ENCODE data around the gene CBFA2T3.
"Not testable (repeated sequence)": the region's sequence is repeated elsewhere in the genome, so short reads cannot be mapped to it uniquely, and the experiment has no call there.

Gene CBFA2T3

GRCh38 chr16:88899901-88900661 is 76.9 kb downstream of the CBFA2T3 start:
- no peak overlapping the region for H3K4me3 ChIP-seq (replicated peaks; ENCODE audit: low read depth, low read length)
- DNase-seq (ENCODE audit: extremely low read depth, low read depth) = no peak
- TF ChIP-seq, protein P1, sequence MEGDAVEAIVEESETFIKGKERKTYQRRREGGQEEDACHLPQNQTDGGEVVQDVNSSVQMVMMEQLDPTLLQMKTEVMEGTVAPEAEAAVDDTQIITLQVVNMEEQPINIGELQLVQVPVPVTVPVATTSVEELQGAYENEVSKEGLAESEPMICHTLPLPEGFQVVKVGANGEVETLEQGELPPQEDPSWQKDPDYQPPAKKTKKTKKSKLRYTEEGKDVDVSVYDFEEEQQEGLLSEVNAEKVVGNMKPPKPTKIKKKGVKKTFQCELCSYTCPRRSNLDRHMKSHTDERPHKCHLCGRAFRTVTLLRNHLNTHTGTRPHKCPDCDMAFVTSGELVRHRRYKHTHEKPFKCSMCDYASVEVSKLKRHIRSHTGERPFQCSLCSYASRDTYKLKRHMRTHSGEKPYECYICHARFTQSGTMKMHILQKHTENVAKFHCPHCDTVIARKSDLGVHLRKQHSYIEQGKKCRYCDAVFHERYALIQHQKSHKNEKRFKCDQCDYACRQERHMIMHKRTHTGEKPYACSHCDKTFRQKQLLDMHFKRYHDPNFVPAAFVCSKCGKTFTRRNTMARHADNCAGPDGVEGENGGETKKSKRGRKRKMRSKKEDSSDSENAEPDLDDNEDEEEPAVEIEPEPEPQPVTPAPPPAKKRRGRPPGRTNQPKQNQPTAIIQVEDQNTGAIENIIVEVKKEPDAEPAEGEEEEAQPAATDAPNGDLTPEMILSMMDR (IDR thresholded peaks at IDR 0.05; ENCODE audit: low read depth, low read length, missing control alignments) = no peak

DNA sequence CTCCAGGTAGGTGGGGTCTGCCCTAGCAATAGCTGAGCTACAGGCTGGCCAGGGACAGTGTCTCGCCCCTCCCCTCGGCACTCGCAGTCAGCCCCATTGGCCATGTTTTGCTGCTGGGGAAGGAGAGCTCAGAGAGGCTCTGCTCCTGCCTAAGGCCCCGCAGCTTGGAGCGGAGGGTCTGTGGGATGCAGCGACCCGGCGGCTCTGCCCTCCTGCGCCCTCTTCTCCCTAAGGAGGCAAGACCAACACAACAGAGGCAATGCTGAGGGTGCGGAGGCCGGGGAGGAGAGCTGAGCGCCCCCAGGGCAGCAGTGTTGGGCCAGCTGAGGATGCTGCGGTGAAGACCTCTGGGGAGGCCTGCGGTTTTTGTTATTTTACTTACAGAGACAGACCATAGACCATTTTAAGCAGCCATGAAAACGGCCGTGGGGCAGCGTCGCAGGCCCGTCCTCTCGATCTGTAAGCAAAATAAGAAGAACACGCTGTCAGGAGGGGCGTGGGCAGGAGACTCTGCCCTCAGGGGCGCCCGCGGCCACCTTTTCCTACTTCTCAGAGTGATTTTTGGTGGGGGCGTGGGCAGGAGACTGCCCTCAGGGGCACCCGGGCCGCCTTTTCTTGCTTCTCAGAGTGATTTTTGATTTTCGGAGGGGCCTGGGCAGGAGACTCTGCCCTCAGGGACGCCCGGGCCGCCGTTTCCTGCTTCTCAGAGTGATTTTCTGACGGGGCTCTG is 79.1 kb downstream of the CBFA2T3 start:
- no peak overlapping the region for H3K4me3 ChIP-seq (replicated peaks; ENCODE audit: low read depth, low read length)
- no peak for DNase-seq (ENCODE audit: extremely low read depth, low read depth)
- TF ChIP-seq, protein P1 (IDR thresholded peaks at IDR 0.05; ENCODE audit: low read depth, low read length, missing control alignments) = no peak

DNA sequence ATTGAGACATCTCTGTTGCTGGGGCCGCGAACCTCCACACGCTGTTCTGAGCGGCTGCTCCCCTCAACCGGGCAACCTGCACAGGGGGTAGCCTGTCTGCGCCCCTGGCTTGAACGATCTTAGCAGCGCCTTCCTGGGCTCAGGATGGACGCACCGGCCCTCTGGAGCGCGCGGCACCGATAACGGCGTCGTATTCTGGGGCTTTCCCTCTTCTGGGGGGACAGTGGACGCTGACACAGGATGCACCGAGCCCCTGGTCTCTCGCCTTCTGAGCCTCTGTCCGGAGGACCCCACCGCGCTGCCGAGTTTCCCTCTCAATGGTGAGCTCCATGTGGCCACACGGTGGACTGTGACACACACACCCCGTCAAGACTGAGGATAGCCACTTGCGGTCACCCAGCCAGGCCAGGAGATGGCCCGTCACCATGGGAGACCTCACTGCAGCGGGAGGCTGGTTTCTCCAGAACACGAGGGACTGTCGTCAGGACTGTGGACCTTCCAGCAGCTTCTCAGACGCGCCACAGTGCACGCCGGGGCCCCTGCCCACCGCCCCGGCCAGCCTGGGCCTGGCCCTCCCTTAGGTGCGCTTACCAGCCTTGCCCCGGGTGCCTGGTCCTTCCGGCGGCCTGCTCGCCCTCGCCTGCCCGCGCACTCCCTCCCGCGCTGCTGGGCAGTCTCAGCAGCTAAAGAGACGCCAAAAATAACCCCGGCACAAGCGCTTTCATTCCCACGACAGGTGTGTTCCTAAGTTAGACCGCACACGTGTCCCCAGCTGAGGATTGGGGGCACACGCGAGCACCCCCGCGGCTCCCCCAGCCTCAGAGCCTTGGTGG is 80.6 kb downstream of the CBFA2T3 start:
- H3K4me3 ChIP-seq (replicated peaks; ENCODE audit: low read depth, low read length) = no peak overlapping the region
- TF ChIP-seq, protein P1 (IDR thresholded peaks at IDR 0.05; ENCODE audit: low read depth, low read length, missing control alignments) = no peak
- DNase-seq (ENCODE audit: extremely low read depth, low read depth) = no peak

DNA sequence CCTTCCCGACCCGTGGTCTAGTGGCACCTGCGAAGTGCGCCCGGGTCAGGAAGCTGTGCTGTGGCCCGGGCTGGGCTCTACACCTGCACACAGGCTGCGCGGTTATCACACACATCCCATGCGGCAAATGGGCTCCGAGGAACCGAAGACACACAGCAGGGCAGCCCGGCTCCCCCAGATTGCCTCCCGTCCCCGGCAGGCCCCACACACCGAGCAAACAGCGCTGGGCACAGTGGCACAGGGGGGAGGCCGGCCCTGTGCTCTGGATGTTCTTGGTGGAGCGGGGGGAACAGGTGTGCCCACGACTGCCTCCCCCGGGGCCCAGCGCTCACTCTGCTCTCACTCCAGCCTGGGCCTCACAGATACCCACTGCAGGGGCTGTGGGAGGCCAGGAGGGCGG is 81.7 kb downstream of the CBFA2T3 start:
- TF ChIP-seq, protein P1 (IDR thresholded peaks at IDR 0.05; ENCODE audit: low read depth, low read length, missing control alignments) = no peak
- H3K4me3 ChIP-seq (replicated peaks; ENCODE audit: low read depth, low read length) = no peak overlapping the region
- no peak for DNase-seq (ENCODE audit: extremely low read depth, low read depth)

DNA sequence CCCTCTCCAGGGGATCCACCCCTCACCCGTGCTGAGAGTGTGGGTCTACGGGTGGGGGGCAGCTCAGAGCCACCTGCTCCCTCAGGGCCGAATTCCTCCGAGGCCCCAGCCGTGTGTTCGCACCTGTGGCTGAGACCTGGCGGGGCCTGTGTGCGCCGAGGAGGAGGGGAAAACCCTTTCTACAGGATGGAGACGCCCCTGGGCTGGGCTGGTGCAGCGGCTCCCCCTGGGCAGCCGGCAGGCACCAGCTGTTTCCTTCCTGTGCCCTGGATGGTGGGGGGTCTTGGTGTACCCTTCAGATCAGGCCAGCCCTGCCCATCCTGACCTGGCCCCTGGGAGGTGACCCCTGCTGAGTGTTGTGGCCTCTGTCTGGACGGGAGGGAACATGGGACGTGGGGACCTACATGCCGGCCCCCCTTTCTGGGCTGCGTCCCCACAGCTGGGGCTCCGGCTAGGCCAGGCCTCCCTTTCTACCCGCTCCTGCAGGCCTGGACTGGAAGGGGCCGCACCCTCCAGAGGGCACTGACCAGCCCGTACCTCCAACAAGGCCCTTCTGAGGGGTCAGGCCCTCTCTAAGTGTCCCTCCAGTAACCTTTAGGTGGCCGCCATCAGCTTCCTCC is 82.2 kb downstream of the CBFA2T3 start:
- TF ChIP-seq, protein P1 (IDR thresholded peaks at IDR 0.05; ENCODE audit: low read depth, low read length, missing control alignments) = no peak
- no peak overlapping the region for H3K4me3 ChIP-seq (replicated peaks; ENCODE audit: low read depth, low read length)
- DNase-seq (ENCODE audit: extremely low read depth, low read depth) = no peak

GRCh38 chr16:88894266-88894665 is 82.7 kb downstream of the CBFA2T3 start:
- H3K4me3 ChIP-seq (replicated peaks; ENCODE audit: low read depth, low read length) = not testable (repeated sequence)

More at GRCh38 chr16:88894266-88894665, 82.7 kb downstream of the CBFA2T3 start:
- DNase-seq (ENCODE audit: extremely low read depth, low read depth) = not testable (repeated sequence)

All from HFF-Myc (cell line).